ENCODE data around the gene PDPK1. TPM values are rescaled to one million over a fixed set of nuclear protein-coding genes. Genes with fewer than 3 reads are reported as not detected.
"Not testable (repeated sequence)": the region's sequence is repeated elsewhere in the genome, so short reads cannot be mapped to it uniquely, and the experiment has no call there.

Gene PDPK1
- total and polyA plus RNA-seq, 3 experiments from 2014 or later: 46.2 to 58.5 (median 56.8) TPM

- no peaks in the 10 kb centered on the region for H3K9me3 ChIP-seq (ENCODE audit: low read length)
- H3K36me3 ChIP-seq (ENCODE audit: insufficient read depth, low read length): no peaks in the 10 kb centered on the region
- Mint-ChIP-seq H3K36me3 (peaks cover 0 to 18% (median 0%) of the 10 kb centered on the region in 3 donors), H3K4me3 (peak overlapping the region in 6 of 7 donors; percentile 54 to 87 (median 62)), H3K27ac (peak overlapping the region in 7 of 8 donors; percentile 54 to 99 (median 80)), H3K27me3 (peaks cover 0 to 2% of the 10 kb centered on the region in 2 donors), H3K4me1 (peaks cover 22 to 37% (median 24%) of the 10 kb centered on the region in 3 donors), H3K9me3 (peaks cover 0 to 7% (median 0%) of the 10 kb centered on the region in 5 donors)
- POLR2A ChIA-PET: interaction anchor here (1.2 to 1.4 kb wide), 2 partner anchors 19 to 569 kb away, joined by 3 to 4 read pairs; partner anchors contain the start of gene RPS2
- no peak overlapping the region for H3K4me3 ChIP-seq (ENCODE audit: low read length)
- peak in 1 of 5 donors; percentile 21 for DNase-seq
- no peaks in the 10 kb centered on the region for H3K27me3 ChIP-seq (ENCODE audit: insufficient read depth, low read length, poor library complexity, severe bottlenecking)
- H3K27ac ChIP-seq (ENCODE audit: low read depth, low read length): no peak overlapping the region
- CTCF ChIA-PET: no interaction called here
- peaks cover 16% of the 10 kb centered on the region for H3K4me1 ChIP-seq (ENCODE audit: insufficient read depth, low read length)
These were observed 3.9 kb upstream of the PDPK1 start for GRCh38 chr16:2533912-2534311.

DNA sequence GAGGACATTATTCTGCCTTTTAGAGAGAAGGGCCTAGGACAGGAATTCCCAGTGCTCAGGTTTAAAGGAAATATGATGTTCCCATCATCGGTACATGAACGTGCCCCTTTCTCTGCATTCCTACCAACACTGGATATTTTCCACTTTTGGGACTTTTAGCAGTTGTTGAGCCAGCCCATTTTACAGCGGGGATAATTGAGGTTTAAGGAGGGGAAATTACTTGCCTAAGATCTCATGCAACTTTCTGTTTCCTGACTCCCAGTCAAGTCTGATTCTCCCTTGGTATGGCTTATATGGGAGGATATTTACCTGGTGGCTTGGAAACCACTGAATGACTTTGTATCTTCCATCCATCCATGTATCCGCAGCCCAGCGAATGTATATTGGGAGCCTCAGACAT lies 3.5 kb upstream of the PDPK1 start:
- H3K27ac Mint-ChIP-seq: peak overlapping the region in 6 of 8 donors; percentile 54 to 99 (median 82)
- H3K27me3 Mint-ChIP-seq; H3K27ac ChIP-seq (ENCODE audit: low read depth, low read length); H3K36me3 ChIP-seq (ENCODE audit: insufficient read depth, low read length); H3K9me3 Mint-ChIP-seq; CTCF ChIA-PET; H3K27me3 ChIP-seq (ENCODE audit: insufficient read depth, low read length, poor library complexity, severe bottlenecking); DNase-seq; H3K9me3 ChIP-seq (ENCODE audit: low read length); H3K4me3 ChIP-seq (ENCODE audit: low read length): not testable (repeated sequence)
- POLR2A ChIA-PET: interaction anchor here (0.7 to 1.4 kb wide), 2 partner anchors 14 to 20 kb away, joined by 3 to 4 read pairs; no protein-coding TSS in a partner anchor
- peaks cover 0 to 17% (median 1%) of the 10 kb centered on the region in 3 donors for H3K36me3 Mint-ChIP-seq
- H3K4me1 Mint-ChIP-seq: peaks cover 24 to 41% (median 28%) of the 10 kb centered on the region in 3 donors
- peaks cover 20% of the 10 kb centered on the region for H3K4me1 ChIP-seq (ENCODE audit: insufficient read depth, low read length)
- peak overlapping the region in 4 of 7 donors; percentile 54 to 87 (median 74) for H3K4me3 Mint-ChIP-seq

DNA sequence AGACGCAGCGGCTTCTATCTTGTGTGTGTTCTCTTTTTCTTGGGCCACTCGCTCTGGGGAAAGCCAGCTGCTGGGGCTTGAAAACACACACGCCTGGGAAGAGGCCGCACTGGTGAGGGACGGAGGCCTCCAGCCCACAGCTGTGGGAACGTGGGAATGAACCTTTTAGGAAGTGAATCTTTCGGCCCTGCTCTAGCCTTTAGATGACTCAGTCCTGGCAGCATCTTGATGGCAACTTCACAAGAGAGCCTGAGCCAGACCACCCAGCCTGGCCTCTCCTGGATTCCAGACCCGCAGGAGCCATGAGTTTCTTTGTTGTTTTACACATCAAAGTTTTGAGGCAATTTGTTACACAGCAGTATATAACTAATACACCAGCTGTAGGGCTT lies 2.2 kb upstream of the PDPK1 start:
- Mint-ChIP-seq H3K9me3 (peaks cover 0 to 7% (median 0%) of the 10 kb centered on the region in 5 donors), H3K4me1 (peaks cover 36 to 49% (median 41%) of the 10 kb centered on the region in 3 donors), H3K36me3 (peaks cover 0 to 13% (median 2%) of the 10 kb centered on the region in 3 donors), H3K27me3 (peaks cover 0 to 2% of the 10 kb centered on the region in 2 donors), H3K4me3 (peak overlapping the region in 5 of 7 donors; percentile 37 to 95 (median 73)), H3K27ac (peak overlapping the region in 3 of 8 donors; percentile 23 to 99 (median 43))
- ChIA-PET POLR2A (no interaction called here), CTCF (no interaction called here)
- no peaks in the 10 kb centered on the region for H3K9me3 ChIP-seq (ENCODE audit: low read length)
- H3K4me1 ChIP-seq (ENCODE audit: insufficient read depth, low read length): peaks cover 27% of the 10 kb centered on the region
- no peak overlapping the region for H3K4me3 ChIP-seq (ENCODE audit: low read length)
- DNase-seq: peak in 1 of 5 donors; percentile 15
- H3K36me3 ChIP-seq (ENCODE audit: insufficient read depth, low read length): no peaks in the 10 kb centered on the region
- no peaks in the 10 kb centered on the region for H3K27me3 ChIP-seq (ENCODE audit: insufficient read depth, low read length, poor library complexity, severe bottlenecking)
- no peak overlapping the region for H3K27ac ChIP-seq (ENCODE audit: low read depth, low read length)

GRCh38 chr16:2539192-2539844 lies 1.5 kb downstream of the PDPK1 start:
- Mint-ChIP-seq H3K36me3 (peaks cover 0 to 22% (median 2%) of the 10 kb centered on the region in 3 donors), H3K4me1 (peaks cover 38 to 45% (median 43%) of the 10 kb centered on the region in 3 donors), H3K27ac (peak overlapping the region in 6 of 8 donors; percentile 37 to 87 (median 62)), H3K4me3 (peak overlapping the region; percentile 74 to 91 (median 85))
- H3K27me3 ChIP-seq (ENCODE audit: insufficient read depth, low read length, poor library complexity, severe bottlenecking); H3K4me3 ChIP-seq (ENCODE audit: low read length); H3K9me3 ChIP-seq (ENCODE audit: low read length); CTCF ChIA-PET; H3K9me3 Mint-ChIP-seq; H3K27ac ChIP-seq (ENCODE audit: low read depth, low read length); H3K36me3 ChIP-seq (ENCODE audit: insufficient read depth, low read length); H3K27me3 Mint-ChIP-seq; DNase-seq: not testable (repeated sequence)
- POLR2A ChIA-PET: interaction anchor here (0.7 kb wide), 1 partner anchor 26 kb away, joined by 4 read pairs; the partner anchor contains the start of gene ATP6V0C
- H3K4me1 ChIP-seq (ENCODE audit: insufficient read depth, low read length): peaks cover 29% of the 10 kb centered on the region

DNA sequence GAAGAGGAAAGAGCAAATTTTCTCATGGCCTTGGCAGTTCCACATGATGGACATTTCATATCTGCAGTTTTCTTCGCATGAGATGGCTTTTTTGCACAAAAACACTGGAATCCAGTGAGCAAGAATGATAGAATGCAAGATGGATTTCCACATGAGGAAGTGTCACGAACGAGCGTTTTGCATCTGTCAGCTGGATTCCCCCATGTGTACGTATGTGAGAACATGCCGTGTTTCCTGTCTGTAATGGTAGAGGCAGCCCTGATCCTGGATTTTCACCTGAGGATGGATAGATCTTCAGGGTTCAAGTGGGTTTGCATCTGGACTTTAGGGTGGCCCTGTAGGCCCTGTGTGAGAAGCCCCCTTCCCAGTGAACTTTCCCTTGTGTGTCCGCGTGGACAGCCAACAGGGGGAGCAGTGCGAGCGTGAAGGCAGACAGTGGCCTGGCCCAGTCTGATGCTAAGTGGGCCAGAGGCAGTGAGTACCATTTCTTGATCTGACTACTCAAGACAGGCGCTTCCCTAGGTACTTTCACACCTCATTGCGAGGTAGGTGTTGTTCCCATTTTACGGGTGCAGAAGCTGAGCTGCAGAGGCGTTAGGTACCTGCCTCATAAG lies 2.1 kb downstream of the PDPK1 start:
- POLR2A ChIA-PET; H3K9me3 ChIP-seq (ENCODE audit: low read length); H3K36me3 ChIP-seq (ENCODE audit: insufficient read depth, low read length); H3K27me3 Mint-ChIP-seq; H3K9me3 Mint-ChIP-seq; H3K4me3 ChIP-seq (ENCODE audit: low read length); H3K27me3 ChIP-seq (ENCODE audit: insufficient read depth, low read length, poor library complexity, severe bottlenecking); H3K27ac ChIP-seq (ENCODE audit: low read depth, low read length): not testable (repeated sequence)
- peak overlapping the region; percentile 74 to 91 (median 85) for H3K4me3 Mint-ChIP-seq
- peak in 2 of 5 donors; percentile 10 to 55 for DNase-seq
- peak overlapping the region in 5 of 8 donors; percentile 19 to 87 (median 64) for H3K27ac Mint-ChIP-seq
- H3K36me3 Mint-ChIP-seq: peaks cover 0 to 24% (median 2%) of the 10 kb centered on the region in 3 donors
- CTCF ChIA-PET: interaction anchor here (0.9 kb wide), 1 partner anchor 20 kb away, joined by 3 read pairs; the partner anchor contains the start of gene AMDHD2
- peaks cover 39 to 47% (median 44%) of the 10 kb centered on the region in 3 donors for H3K4me1 Mint-ChIP-seq
- peaks cover 29% of the 10 kb centered on the region for H3K4me1 ChIP-seq (ENCODE audit: insufficient read depth, low read length)

DNA sequence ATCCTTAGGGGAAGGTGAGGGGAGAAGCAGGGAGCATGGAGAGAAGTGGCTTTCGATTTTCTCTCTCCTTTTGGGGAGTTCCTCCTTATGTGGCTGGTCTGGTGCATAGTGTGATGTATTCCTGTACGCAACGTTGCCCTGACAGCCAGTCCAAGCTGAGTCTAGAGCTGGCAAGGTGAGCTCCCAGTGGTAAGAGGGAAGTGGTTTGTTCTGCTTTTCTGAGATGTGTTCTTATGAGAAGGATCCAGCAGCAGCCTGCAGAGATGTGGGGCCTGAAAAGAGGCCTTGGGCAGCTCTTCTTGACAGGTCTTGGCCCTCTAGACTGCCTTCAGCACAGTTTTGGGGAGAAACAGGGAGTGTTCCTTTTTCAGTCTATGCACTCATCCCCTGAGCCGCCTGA lies 3.1 kb downstream of the PDPK1 start:
- peak overlapping the region in 7 of 8 donors; percentile 4 to 84 (median 67) for H3K27ac Mint-ChIP-seq
- H3K27me3 ChIP-seq (ENCODE audit: insufficient read depth, low read length, poor library complexity, severe bottlenecking); H3K27me3 Mint-ChIP-seq; H3K27ac ChIP-seq (ENCODE audit: low read depth, low read length); H3K9me3 Mint-ChIP-seq; POLR2A ChIA-PET; H3K9me3 ChIP-seq (ENCODE audit: low read length); H3K4me3 ChIP-seq (ENCODE audit: low read length); H3K36me3 ChIP-seq (ENCODE audit: insufficient read depth, low read length); DNase-seq: not testable (repeated sequence)
- peaks cover 29% of the 10 kb centered on the region for H3K4me1 ChIP-seq (ENCODE audit: insufficient read depth, low read length)
- peaks cover 0 to 26% (median 2%) of the 10 kb centered on the region in 3 donors for H3K36me3 Mint-ChIP-seq
- H3K4me1 Mint-ChIP-seq: peaks cover 43 to 55% (median 44%) of the 10 kb centered on the region in 3 donors
- H3K4me3 Mint-ChIP-seq: peak overlapping the region; percentile 13 to 85 (median 34)
- CTCF ChIA-PET: interaction anchor here (0.9 kb wide), 1 partner anchor 20 kb away, joined by 3 read pairs; the partner anchor contains the start of gene AMDHD2

DNA sequence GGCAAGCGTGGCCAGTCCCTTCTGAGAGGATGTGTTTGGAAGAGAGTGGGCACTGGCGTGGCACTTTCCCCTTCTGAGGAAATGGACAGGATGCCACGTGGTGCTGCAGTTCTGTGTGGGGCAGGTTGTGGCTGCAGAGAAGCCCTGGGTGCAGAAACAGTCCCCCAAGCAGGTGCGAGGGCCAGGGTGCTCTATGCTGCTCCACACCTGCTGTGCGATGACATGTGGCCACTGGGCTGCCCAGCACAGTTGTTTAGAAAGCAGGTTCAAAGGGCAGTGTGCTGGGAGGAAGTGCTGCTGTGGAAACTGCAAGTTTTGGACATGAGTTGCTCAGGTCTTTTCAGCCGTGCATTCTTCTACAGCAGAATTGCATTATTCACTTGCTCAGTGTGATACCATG lies 3.6 kb downstream of the PDPK1 start:
- H3K4me3 ChIP-seq (ENCODE audit: low read length); H3K36me3 ChIP-seq (ENCODE audit: insufficient read depth, low read length); POLR2A ChIA-PET; DNase-seq; H3K27me3 Mint-ChIP-seq; CTCF ChIA-PET; H3K9me3 ChIP-seq (ENCODE audit: low read length); H3K27me3 ChIP-seq (ENCODE audit: insufficient read depth, low read length, poor library complexity, severe bottlenecking); H3K9me3 Mint-ChIP-seq; H3K27ac ChIP-seq (ENCODE audit: low read depth, low read length): not testable (repeated sequence)
- peaks cover 29% of the 10 kb centered on the region for H3K4me1 ChIP-seq (ENCODE audit: insufficient read depth, low read length)
- peak overlapping the region in 4 of 8 donors; percentile 30 to 83 (median 50) for H3K27ac Mint-ChIP-seq
- H3K36me3 Mint-ChIP-seq: peaks cover 0 to 26% (median 2%) of the 10 kb centered on the region in 3 donors
- peaks cover 43 to 59% (median 44%) of the 10 kb centered on the region in 3 donors for H3K4me1 Mint-ChIP-seq
- H3K4me3 Mint-ChIP-seq: peak overlapping the region in 5 of 7 donors; percentile 17 to 46 (median 32)

DNA sequence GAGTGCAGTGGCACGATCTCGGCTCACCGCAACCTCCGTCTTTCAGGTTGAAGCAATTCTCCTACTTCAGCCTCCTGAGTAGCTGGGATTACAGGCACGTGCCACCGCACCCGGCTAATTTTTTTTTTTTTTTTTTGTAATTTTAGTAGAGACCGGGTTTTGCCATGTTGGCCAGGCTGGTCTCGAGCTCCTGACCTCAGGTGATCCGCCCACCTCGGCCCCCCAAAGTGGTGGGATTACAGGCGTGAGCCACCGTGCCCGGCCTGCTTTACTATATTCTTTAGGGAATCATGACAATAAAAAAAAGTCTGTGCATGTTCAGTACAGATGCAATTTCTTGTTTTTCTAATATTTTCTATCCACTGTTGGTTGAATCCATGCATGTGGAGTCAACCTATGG lies 6.0 kb downstream of the PDPK1 start:
- CTCF ChIA-PET: not testable (repeated sequence)

More for the DNA sequence above, 6.0 kb downstream of the PDPK1 start:
- H3K4me3 Mint-ChIP-seq; H3K27ac Mint-ChIP-seq; H3K27me3 Mint-ChIP-seq; H3K9me3 ChIP-seq (ENCODE audit: low read length); H3K4me3 ChIP-seq (ENCODE audit: low read length); H3K27me3 ChIP-seq (ENCODE audit: insufficient read depth, low read length, poor library complexity, severe bottlenecking); H3K9me3 Mint-ChIP-seq; H3K36me3 ChIP-seq (ENCODE audit: insufficient read depth, low read length); DNase-seq; POLR2A ChIA-PET; H3K27ac ChIP-seq (ENCODE audit: low read depth, low read length): not testable (repeated sequence)
- peaks cover 22% of the 10 kb centered on the region for H3K4me1 ChIP-seq (ENCODE audit: insufficient read depth, low read length)
- H3K4me1 Mint-ChIP-seq: peaks cover 35 to 55% (median 37%) of the 10 kb centered on the region in 3 donors
- peaks cover 0 to 25% (median 2%) of the 10 kb centered on the region in 3 donors for H3K36me3 Mint-ChIP-seq
